ENCODE data around the gene TBCB.
"Not testable (repeated sequence)": the region's sequence is repeated elsewhere in the genome, so short reads cannot be mapped to it uniquely, and the experiment has no call there.

Gene TBCB

GRCh38 chr19:36139120-36139472 is 23.8 kb downstream of the TBCB start:
- no peak for DNase-seq

- DNase-seq, result peak; percentile 80 to 92 (median 85)
Observed at GRCh38 chr19:36139473-36140303, 24.4 kb downstream of the TBCB start, which contains the start of gene CAPNS1. Gene CAPNS1 (plus strand): TSS chr19:36140066. CDS start chr19:36141012, 946 bp downstream.

DNA sequence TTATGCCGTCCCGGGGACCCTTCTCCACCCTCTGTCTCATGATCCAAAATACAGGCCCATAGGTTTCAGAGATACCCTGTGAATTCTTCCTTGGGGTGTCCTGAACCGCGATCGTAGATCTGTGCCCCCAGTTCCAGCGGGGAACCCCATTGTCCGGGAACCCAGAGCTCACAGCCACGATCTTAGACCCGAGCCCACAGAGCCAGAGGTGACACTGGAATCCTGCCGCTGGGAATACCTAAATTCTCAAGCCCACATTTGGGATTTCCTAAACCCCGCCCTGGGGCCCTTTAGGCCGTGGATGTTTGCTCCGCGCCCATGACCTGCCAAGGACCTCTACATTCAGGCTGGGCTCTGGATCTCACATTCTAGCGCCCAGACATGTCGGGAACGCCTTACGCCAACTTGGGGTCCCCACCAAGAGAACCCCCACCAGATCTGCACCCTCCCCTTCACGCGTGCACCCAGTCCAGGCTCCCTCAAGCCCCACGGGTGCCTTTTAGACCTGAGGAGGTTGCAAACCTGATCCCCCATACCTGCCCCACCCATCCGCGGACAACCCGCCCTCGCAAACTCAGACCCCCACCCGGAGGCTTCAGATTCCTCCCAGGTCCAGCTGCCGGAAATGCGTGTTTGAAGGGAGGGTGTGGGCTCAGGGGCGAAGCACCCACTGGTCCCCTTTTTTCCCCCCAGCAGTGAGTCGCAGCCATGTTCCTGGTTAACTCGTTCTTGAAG is 25.2 kb downstream of the TBCB start:
- peak in 2 of 5 experiments; percentile 21 to 49 for DNase-seq

- DNase-seq, result peak; percentile 79 to 87 (median 85)
Observed at GRCh38 chr19:36141039-36141927, 26.0 kb downstream of the TBCB start.

- no peak for DNase-seq
Observed at GRCh38 chr19:36142046-36142445, 26.8 kb downstream of the TBCB start.

DNA sequence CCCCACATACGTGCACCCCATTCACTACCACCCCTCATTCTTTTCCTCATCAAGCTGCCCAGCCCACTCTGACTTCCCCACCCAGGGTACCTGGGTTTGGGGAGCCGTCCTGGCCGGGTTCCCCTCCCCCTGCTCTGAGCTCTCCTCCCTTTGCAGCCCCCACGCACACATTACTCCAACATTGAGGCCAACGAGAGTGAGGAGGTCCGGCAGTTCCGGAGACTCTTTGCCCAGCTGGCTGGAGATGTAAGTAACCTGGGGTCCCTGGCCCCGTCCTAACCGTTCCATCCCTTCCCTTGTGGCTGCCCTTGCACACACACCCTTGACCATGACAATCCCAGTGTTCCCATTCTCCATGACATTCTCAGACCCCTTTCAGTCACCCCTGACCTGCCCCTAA is 27.2 kb downstream of the TBCB start:
- no peak for DNase-seq

- no peak for DNase-seq
Observed at GRCh38 chr19:36144624-36145023, 29.4 kb downstream of the TBCB start.

DNA sequence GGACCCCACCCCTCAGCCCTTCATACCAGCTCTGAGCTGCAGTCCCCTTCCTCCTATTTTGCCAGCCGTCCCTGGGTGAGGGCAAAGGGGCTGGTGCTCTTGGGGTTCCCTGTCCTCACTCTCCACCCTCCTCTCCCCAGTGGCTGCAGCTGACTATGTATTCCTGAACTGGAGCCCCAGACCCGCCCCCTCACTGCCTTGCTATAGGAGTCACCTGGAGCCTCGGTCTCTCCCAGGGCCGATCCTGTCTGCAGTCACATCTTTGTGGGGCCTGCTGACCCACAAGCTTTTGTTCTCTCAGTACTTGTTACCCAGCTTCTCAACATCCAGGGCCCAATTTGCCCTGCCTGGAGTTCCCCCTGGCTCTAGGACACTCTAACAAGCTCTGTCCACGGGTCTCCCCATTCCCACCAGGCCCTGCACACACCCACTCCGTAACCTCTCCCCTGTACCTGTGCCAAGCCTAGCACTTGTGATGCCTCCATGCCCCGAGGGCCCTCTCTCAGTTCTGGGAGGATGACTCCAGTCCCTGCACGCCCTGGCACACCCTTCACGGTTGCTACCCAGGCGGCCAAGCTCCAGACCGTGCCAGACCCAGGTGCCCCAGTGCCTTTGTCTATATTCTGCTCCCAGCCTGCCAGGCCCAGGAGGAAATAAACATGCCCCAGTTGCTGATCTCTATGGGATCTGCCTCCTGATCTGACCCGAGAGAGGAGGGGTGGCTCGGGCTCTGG is 34.6 kb downstream of the TBCB start:
- DNase-seq, result no peak

DNA sequence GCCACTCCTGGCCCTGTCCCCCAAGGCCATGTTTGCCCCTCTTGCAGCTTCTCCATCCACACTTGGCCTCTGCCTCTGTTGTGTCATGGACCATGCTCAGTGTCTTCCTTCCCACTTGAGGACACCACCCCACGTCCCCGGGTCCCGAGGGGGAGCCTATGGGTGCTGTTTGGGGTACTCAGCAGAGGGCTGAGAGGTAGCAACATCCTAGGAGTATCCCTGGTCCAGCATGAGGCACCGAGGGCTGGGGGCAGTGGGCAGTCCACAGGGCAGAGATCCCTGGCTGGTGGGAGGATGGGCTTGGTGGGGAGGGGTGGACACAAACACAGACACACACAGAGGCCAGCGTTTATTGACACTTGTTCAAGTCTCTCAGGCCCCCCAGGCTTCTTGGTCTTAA is 35.3 kb downstream of the TBCB start:
- no peak for DNase-seq

GRCh38 chr19:36151144-36152018 is 36.1 kb downstream of the TBCB start:
- no peak for DNase-seq

- no peak for DNase-seq
Observed at GRCh38 chr19:36152019-36152351, 36.7 kb downstream of the TBCB start.

GRCh38 chr19:36152352-36153091 is 37.3 kb downstream of the TBCB start, which contains the start of gene COX7A1:
Gene COX7A1 (minus strand): TSS chr19:36152447. CDS start chr19:36152407, 40 bp downstream.
- no peak for DNase-seq

DNA sequence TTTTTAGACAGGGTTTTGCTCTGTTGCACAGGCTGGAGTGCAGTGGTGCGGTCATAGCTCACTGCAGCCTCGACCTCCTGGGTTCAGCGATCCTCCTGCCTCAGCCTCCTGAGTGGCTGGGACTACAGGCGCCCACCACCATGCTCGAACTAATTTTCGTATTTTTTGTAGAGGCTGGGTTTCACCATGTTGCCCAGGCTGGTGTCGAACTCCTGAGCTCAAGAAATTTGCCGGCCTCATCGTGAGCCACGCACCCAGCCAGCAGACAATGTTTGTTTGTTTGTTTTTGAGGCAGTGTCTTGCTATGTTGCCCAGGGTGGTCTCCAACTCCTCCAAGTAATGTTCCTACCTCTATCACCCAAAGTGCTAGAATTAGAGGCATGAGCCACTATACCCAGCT is 37.9 kb downstream of the TBCB start:
- DNase-seq, result no peak

- no peak for DNase-seq
Observed at GRCh38 chr19:36160821-36161596, 45.7 kb downstream of the TBCB start.

GRCh38 chr19:36163813-36164212 is 48.5 kb downstream of the TBCB start:
- DNase-seq, result no peak

DNA sequence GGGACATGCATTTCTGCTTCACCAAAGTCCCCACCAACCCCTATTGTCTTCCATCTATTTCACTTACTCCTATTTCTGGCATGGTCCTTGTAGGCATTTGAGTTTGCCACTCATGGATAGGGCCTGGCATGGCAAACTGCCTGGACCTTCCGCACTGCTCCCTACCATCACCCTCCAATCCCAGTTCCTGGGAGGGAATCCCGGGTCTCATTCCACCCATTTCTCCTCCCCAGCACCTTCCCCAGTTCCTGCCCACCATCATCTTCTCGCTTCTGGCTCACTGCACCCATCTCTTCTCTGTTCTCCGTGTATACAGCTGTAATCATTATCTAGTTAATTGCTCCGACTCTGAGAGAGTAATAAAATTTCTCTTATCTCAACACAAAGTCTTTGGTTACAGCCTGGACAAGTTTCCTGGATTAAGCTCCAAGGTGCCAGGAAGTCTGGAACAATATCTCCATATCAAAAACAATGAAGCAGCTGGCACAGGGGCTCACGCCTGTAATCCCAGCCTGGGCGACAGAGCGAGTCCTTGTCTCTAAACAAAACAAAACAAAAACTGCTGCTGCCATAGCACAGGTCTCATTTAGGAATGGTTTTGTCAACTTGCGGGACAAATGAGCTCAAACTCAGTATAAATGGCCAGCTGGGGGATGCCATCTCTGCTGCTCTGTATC is 54.0 kb downstream of the TBCB start:
- no peak for DNase-seq

GRCh38 chr19:36172852-36173251 is 57.6 kb downstream of the TBCB start:
- DNase-seq, result no peak

- not testable (repeated sequence) for DNase-seq
Observed at GRCh38 chr19:36173846-36174245, 58.6 kb downstream of the TBCB start.

Data from T-helper 2 cell (primary cell).